A549 (cell line): ENCODE results near the gene CNTNAP5.

Experiments
- GATA3 ChIP-seq: IDR thresholded peaks from 2 replicates; pipeline ENCODE4 v1.6.1; 2012; ENCODE audit warnings: borderline replicate concordance
- HOXB5 ChIP-seq: fragments of 250-450 bp; sonication (Bioruptor Pico); IDR thresholded peaks from 2 replicates; pipeline ENCODE4 v1.5.0; 2020; ENCODE audit warnings: mild to moderate bottlenecking, moderate library complexity
- POLR2A ChIP-seq: IDR thresholded peaks from 2 replicates; pipeline ENCODE4 v1.6.1; 2012; ENCODE audit warnings: mild to moderate bottlenecking, low read length
- POLR2AphosphoS2 ChIP-seq: conservative IDR thresholded peaks from 2 replicates; pipeline ENCODE4 v1.6.1; 2012; ENCODE audit warnings: low read length, improper control_type of control experiment, inconsistent platforms
- RAD21 ChIP-seq, 2 experiments: fragments of >200 bp in 1 of 2; sonication (Bioruptor Twin) in 1 of 2; formaldehyde crosslinking in 1 of 2; IDR thresholded peaks in 1 of 2; conservative IDR thresholded peaks in 1 of 2; 2 replicates in 1 of 2; 3 replicates in 1 of 2; pipeline ENCODE4 v1.6.1; 2012 to 2018; ENCODE audit warnings: inconsistent platforms in 1 of 2
- ZFP36 ChIP-seq: fragments of 450-650 bp; IDR thresholded peaks from 2 replicates; pipeline ENCODE4 v1.6.1; 2014; ENCODE audit warnings: borderline replicate concordance; ENCODE audit not compliant: partially characterized antibody
- TF ChIP-seq, protein P1 (sequence below): fragments of 150-350 bp; IDR thresholded peaks from 2 replicates; pipeline ENCODE4 v1.6.1; 2014; ENCODE audit warnings: low read depth, mild to moderate bottlenecking, low read length
- TF ChIP-seq, protein P2 (sequence below): fragments of >200 bp; sonication (Bioruptor Twin); formaldehyde crosslinking; IDR thresholded peaks from 3 replicates; pipeline ENCODE4 v1.5.1; 2016
- TF ChIP-seq, protein P3 (sequence below): IDR thresholded peaks from 2 replicates; pipeline ENCODE4 v1.6.1; 2012

DNA sequence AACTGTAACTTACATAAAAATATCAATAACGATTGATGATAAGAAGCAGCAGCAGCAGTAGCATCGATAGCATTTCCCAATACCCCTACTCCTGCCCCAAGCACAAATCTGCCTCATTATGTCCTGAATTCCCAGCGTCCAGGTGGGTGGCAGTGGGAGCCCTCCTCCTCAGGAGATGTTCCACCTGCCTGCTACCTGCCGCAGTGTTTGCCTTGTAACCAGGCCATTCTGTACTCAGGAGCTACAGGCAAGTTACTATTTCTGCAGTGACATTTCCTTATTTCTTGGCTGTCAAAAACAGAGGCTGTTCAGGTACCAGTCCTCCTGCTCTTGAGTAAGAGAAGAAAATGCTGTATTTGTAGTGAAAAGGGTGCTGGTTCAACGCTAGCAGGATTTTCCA is 236.4 kb downstream of the CNTNAP5 start:
- TF ChIP-seq, protein P1, sequence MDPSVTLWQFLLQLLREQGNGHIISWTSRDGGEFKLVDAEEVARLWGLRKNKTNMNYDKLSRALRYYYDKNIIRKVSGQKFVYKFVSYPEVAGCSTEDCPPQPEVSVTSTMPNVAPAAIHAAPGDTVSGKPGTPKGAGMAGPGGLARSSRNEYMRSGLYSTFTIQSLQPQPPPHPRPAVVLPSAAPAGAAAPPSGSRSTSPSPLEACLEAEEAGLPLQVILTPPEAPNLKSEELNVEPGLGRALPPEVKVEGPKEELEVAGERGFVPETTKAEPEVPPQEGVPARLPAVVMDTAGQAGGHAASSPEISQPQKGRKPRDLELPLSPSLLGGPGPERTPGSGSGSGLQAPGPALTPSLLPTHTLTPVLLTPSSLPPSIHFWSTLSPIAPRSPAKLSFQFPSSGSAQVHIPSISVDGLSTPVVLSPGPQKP = no peak
- TF ChIP-seq HOXB5 (no peak), ZFP36 (no peak), POLR2AphosphoS2 (no peak), POLR2A (no peak), GATA3 (no peak), RAD21 (conservative IDR thresholded peaks at IDR 0.05 in 1 of 2, IDR thresholded peaks at IDR 0.05 in 1 of 2) (no peak)
- TF ChIP-seq, protein P2, sequence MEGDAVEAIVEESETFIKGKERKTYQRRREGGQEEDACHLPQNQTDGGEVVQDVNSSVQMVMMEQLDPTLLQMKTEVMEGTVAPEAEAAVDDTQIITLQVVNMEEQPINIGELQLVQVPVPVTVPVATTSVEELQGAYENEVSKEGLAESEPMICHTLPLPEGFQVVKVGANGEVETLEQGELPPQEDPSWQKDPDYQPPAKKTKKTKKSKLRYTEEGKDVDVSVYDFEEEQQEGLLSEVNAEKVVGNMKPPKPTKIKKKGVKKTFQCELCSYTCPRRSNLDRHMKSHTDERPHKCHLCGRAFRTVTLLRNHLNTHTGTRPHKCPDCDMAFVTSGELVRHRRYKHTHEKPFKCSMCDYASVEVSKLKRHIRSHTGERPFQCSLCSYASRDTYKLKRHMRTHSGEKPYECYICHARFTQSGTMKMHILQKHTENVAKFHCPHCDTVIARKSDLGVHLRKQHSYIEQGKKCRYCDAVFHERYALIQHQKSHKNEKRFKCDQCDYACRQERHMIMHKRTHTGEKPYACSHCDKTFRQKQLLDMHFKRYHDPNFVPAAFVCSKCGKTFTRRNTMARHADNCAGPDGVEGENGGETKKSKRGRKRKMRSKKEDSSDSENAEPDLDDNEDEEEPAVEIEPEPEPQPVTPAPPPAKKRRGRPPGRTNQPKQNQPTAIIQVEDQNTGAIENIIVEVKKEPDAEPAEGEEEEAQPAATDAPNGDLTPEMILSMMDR = no peak
- TF ChIP-seq, protein P3, sequence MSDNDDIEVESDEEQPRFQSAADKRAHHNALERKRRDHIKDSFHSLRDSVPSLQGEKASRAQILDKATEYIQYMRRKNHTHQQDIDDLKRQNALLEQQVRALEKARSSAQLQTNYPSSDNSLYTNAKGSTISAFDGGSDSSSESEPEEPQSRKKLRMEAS = no peak
